Cardiac fibroblast (primary cell): ENCODE results near the gene CD59.

Experiments used
- DNase-seq, 2 donors: peaks; one replicate each; pipeline versions ENCODE4 v3.0.0 to v3.0.0-alpha.2; 2010; ENCODE audit warnings: low read depth in 2 of 2
- H3K4me3 ChIP-seq, 2 donors: replicated peaks in 1 of 2; 1 replicate in 1 of 2; 2 replicates in 1 of 2; pipeline ENCODE4 v1.5.1; 2011; ENCODE audit warnings: low read depth in 2 of 2, low read length in 2 of 2, mild to moderate bottlenecking in 2 of 2, moderate library complexity in 1 of 2
- CTCF ChIP-seq: IDR thresholded peaks from one replicate; pipeline ENCODE4 v1.5.1; 2011; ENCODE audit warnings: low read depth, mild to moderate bottlenecking, low read length, inconsistent platforms

Gene CD59

GRCh38 chr11:33724644-33725035 is 11.6 kb downstream of the CD59 start:
- TF ChIP-seq CTCF, result no peak
- peak; percentile 71 to 95 for DNase-seq
- no peak overlapping the region for H3K4me3 ChIP-seq

- TF ChIP-seq CTCF, result no peak
- DNase-seq, result peak; percentile 96 to 98
- H3K4me3 ChIP-seq, result no peak overlapping the region
These were observed 12.9 kb downstream of the CD59 start for GRCh38 chr11:33723238-33723881.

- H3K4me3 ChIP-seq, result no peak overlapping the region
- no peak for TF ChIP-seq CTCF
- peak in 1 of 2 donors; percentile 90 for DNase-seq
These were observed 13.5 kb downstream of the CD59 start for GRCh38 chr11:33722590-33723234.

GRCh38 chr11:33721984-33722383 is 14.2 kb downstream of the CD59 start:
- DNase-seq, result no peak
- no peak for TF ChIP-seq CTCF
- no peak overlapping the region for H3K4me3 ChIP-seq

- no peak for TF ChIP-seq CTCF
- DNase-seq, result peak; percentile 48 to 82
- H3K4me3 ChIP-seq, result no peak overlapping the region
These were observed 14.8 kb downstream of the CD59 start for GRCh38 chr11:33721426-33721825.

GRCh38 chr11:33719587-33719986 is 16.6 kb downstream of the CD59 start:
- no peak for TF ChIP-seq CTCF
- no peak overlapping the region for H3K4me3 ChIP-seq
- peak in 1 of 2 donors; percentile 7 for DNase-seq
